GM12874 (cell line): ENCODE results near the gene RAPGEF2.

Source experiments
- CTCF ChIP-seq: IDR thresholded peaks from 2 replicates; pipeline ENCODE4 v1.5.1; 2011; ENCODE audit warnings: low read depth, mild to moderate bottlenecking, control low read depth, low read length, moderate library complexity; ENCODE audit not compliant: insufficient read depth

Gene RAPGEF2

GRCh38 chr4:159398236-159398638 lies 295.4 kb downstream of the RAPGEF2 start:
- TF ChIP-seq CTCF: no peak

GRCh38 chr4:159400558-159401225 lies 297.8 kb downstream of the RAPGEF2 start:
- no peak for TF ChIP-seq CTCF

- TF ChIP-seq CTCF: no peak
Observed at GRCh38 chr4:159401226-159401712, 298.4 kb downstream of the RAPGEF2 start.

GRCh38 chr4:159401791-159402380 lies 299.0 kb downstream of the RAPGEF2 start:
- TF ChIP-seq CTCF: no peak
